ENCODE measurements around the gene FRRS1. TPM values are rescaled to one million over a fixed set of nuclear protein-coding genes. Genes with fewer than 3 reads are reported as not detected.
A peak's percentile ranks its signal among the peaks of the same experiment; 100 is the strongest.

Gene FRRS1
- polyA plus RNA-seq, 2 of the 4 experiments (the other 2 are of a cell fraction) = 2.4 to 4.9 TPM

DNA sequence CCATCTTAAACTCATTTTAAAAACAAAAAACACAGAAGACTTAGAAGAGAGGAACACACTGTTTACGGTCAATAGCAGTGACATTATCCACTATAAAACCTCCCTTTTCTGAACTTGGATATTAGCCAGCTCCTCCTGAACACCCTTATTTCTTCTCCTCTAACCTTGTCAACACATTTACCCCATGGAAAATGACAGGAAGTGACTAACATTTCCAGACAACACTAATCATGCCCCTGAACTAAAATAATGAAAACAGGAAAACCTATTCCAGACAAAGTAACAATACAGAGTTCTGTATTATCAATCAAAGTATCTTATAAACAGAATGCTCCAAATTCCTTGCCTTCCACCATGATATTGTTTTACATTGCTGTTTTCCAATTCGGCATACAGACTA lies 75.3 kb downstream of the FRRS1 start:
- no peak for DNase-seq (ENCODE audit: low read depth in 1 of 2, low spot score in 1 of 2)

DNA sequence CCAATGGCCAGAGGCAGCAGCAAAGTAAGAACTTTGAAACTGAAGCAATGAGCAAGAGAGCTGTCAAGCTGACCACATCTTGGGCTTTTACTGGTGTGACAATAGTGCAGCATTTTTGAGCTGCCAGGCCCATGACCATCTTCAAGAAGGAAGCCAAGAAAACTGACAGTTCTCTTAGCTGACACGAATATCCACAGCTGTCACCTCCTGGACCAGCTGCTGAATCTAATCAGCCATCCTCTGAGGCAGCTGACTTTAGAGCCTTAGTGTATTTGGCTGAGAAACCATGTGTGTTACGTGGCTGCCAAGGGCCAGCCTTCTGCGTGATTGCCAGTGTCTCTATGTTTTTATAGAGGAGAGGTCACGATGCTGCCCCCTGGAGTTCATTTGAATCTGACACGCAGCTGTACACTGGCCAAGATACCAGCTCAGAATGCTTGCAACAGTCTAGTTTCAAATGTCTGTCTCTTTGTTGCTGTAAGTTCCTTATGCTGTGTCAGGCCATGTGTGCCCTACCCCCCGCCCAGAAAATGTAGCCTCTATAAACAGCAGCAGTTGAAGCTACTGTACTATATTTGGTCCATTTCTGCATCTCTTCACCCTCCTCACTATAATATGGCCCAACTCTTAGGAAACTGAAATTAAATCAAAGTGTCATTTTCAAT lies 80.8 kb downstream of the FRRS1 start:
- TF ChIP-seq RAD21 (conservative IDR thresholded peaks at IDR 0.05 in 1 of 2, IDR thresholded peaks at IDR 0.05 in 1 of 2) (peak; percentile 47 to 49), SMC3 (IDR thresholded peaks at IDR 0.05) (peak; percentile 52), RFX5 (IDR thresholded peaks at IDR 0.05) (no peak), POLR2A (IDR thresholded peaks at IDR 0.05; ENCODE audit: low read length) (no peak)
- TF ChIP-seq, protein P1, sequence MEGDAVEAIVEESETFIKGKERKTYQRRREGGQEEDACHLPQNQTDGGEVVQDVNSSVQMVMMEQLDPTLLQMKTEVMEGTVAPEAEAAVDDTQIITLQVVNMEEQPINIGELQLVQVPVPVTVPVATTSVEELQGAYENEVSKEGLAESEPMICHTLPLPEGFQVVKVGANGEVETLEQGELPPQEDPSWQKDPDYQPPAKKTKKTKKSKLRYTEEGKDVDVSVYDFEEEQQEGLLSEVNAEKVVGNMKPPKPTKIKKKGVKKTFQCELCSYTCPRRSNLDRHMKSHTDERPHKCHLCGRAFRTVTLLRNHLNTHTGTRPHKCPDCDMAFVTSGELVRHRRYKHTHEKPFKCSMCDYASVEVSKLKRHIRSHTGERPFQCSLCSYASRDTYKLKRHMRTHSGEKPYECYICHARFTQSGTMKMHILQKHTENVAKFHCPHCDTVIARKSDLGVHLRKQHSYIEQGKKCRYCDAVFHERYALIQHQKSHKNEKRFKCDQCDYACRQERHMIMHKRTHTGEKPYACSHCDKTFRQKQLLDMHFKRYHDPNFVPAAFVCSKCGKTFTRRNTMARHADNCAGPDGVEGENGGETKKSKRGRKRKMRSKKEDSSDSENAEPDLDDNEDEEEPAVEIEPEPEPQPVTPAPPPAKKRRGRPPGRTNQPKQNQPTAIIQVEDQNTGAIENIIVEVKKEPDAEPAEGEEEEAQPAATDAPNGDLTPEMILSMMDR (IDR thresholded peaks at IDR 0.05) = peak; percentile 48
- ChIA-PET CTCF (interaction anchor here (0.8 to 2.3 kb wide), 4 partner anchors 10 to 203 kb away, joined by 4 to 14 read pairs (median 6); no protein-coding TSS in a partner anchor), POLR2A (no interaction called here)
- Histone ChIP-seq H3K9me3 (no peaks in the 10 kb centered on the region), H3K4me1 (peaks cover 15% of the 10 kb centered on the region; the same call in 2 of the 3 replicates), H3K4me3 (no peak overlapping the region), H3K4me2 (no peak overlapping the region), H3K27ac (0 out of 6 replicates have a peak overlapping the region, but pooled peaks of 1 of the 2 experiments have one; percentile 30)
- ATAC-seq (peak; percentile 85 to 94), DNase-seq (ENCODE audit: low read depth in 1 of 2, low spot score in 1 of 2) (peak; percentile 9 to 64), FAIRE-seq (no peak)
- WGBS (ENCODE audit: missing lambda C conversion rate) = 23% methylated on average over 5 of the region's 6 CpGs

More for the DNA sequence above, 75.3 kb downstream of the FRRS1 start:
- H3K4me2 ChIP-seq = no peak overlapping the region
- TF ChIP-seq POLR2A (IDR thresholded peaks at IDR 0.05; ENCODE audit: low read length) (no peak), JUN (IDR thresholded peaks at IDR 0.05) (no peak), ZSCAN20 (CRISPR knock-in tag; IDR thresholded peaks at IDR 0.05) (no peak), POLR2AphosphoS2 (conservative IDR thresholded peaks at IDR 0.05; ENCODE audit: low read length) (no peak), RFX5 (IDR thresholded peaks at IDR 0.05) (no peak), MAZ (IDR thresholded peaks at IDR 0.05; ENCODE audit: borderline replicate concordance, low read depth, low read length) (no peak), GATA3 (IDR thresholded peaks at IDR 0.05; ENCODE audit: borderline replicate concordance) (no peak), SREBF2 (IDR thresholded peaks at IDR 0.05) (no peak)
- TF ChIP-seq, protein P1 (IDR thresholded peaks at IDR 0.05) = no peak
- TF ChIP-seq, protein P2, sequence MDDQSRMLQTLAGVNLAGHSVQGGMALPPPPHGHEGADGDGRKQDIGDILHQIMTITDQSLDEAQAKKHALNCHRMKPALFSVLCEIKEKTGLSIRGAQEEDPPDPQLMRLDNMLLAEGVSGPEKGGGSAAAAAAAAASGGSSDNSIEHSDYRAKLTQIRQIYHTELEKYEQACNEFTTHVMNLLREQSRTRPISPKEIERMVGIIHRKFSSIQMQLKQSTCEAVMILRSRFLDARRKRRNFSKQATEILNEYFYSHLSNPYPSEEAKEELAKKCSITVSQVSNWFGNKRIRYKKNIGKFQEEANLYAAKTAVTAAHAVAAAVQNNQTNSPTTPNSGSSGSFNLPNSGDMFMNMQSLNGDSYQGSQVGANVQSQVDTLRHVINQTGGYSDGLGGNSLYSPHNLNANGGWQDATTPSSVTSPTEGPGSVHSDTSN (IDR thresholded peaks at IDR 0.05) = no peak
- TF ChIP-seq, protein P3, sequence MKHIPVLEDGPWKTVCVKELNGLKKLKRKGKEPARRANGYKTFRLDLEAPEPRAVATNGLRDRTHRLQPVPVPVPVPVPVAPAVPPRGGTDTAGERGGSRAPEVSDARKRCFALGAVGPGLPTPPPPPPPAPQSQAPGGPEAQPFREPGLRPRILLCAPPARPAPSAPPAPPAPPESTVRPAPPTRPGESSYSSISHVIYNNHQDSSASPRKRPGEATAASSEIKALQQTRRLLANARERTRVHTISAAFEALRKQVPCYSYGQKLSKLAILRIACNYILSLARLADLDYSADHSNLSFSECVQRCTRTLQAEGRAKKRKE (CRISPR knock-in tag; IDR thresholded peaks at IDR 0.05; ENCODE audit: low read depth) = no peak
- no peak overlapping the region for H3K27ac ChIP-seq
- no peak overlapping the region for H3K4me3 ChIP-seq
- ATAC-seq (no peak), FAIRE-seq (no peak)
- CTCF ChIA-PET = interaction anchor here (1.3 to 1.6 kb wide), 2 partner anchors 13 to 106 kb away, joined by 3 read pairs; no protein-coding TSS in a partner anchor
- no peaks in the 10 kb centered on the region for H3K4me1 ChIP-seq
- POLR2A ChIA-PET = no interaction called here
- no peaks in the 10 kb centered on the region for H3K9me3 ChIP-seq
- 58% methylated on average over 2 of the region's 2 CpGs for WGBS (ENCODE audit: missing lambda C conversion rate)

DNA sequence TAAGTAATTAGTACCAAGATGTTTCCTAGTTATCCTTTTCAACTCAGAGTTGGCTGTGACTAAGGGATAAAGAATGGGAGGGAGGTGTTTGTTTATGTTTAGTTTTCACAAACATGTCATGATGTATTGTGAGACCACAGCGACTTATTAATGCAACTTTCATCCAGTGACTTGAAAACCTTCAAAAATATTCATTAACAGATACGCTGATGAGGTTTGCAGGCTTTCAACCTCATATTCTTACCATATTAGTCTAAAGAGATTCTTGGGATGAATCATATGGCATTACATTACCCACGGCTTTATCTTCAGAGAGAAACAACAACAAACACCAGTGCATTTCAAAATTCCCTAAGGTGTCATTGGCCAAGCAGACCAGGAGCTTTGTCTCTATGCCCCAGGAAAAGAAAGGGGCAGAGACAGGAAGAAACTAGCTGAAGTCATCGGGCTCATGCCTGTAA lies 84.1 kb downstream of the FRRS1 start:
- Histone ChIP-seq H3K4me3 (no peak overlapping the region), H3K4me2 (0 out of 3 replicates have a peak overlapping the region, but pooled peaks have one; percentile 1), H3K9me3 (no peaks in the 10 kb centered on the region), H3K4me1 (peaks cover 15% of the 10 kb centered on the region; the same call in 2 of the 3 replicates), H3K27ac (no peak overlapping the region)
- CTCF ChIA-PET = no interaction called here
- POLR2A ChIA-PET = no interaction called here
- peak; percentile 4 to 21 for DNase-seq (ENCODE audit: low read depth in 1 of 2, low spot score in 1 of 2)
- no peak for FAIRE-seq
- TF ChIP-seq FOSL2 (IDR thresholded peaks at IDR 0.05) = no peak
- no peak for TF ChIP-seq FOSL2 (CRISPR knock-in tag; IDR thresholded peaks at IDR 0.05)
- no peak for TF ChIP-seq POLR2A (IDR thresholded peaks at IDR 0.05; ENCODE audit: low read length)
- TF ChIP-seq NFE2L2 (conservative IDR thresholded peaks at IDR 0.05; ENCODE audit: low read length) = no peak
- no peak for TF ChIP-seq HOXB13 (CRISPR knock-in tag; IDR thresholded peaks at IDR 0.05; ENCODE audit: low read depth)
- no peak for TF ChIP-seq ZSCAN20 (CRISPR knock-in tag; IDR thresholded peaks at IDR 0.05)
- ATAC-seq = no peak; a peak in 1 of 6 replicates
- WGBS (ENCODE audit: missing lambda C conversion rate) = 28% methylated on average over 4 of the region's 4 CpGs

All from A549 (cell line).